OCI-LY7 (cell line): ENCODE data around the gene S100A9. TPM values are rescaled to one million over a fixed set of nuclear protein-coding genes. Genes with fewer than 3 reads are reported as not detected.
"Not testable (repeated sequence)": the region's sequence is repeated elsewhere in the genome, so short reads cannot be mapped to it uniquely, and the experiment has no call there.

Source experiments
- BruUV-seq: library from RNA; stranded (reverse); fragments of 400-500 nt; replicated peaks from 2 replicates; lab custom pipeline; 2021; lab: Mats Ljungman, UMichigan
- CTCF ChIA-PET: fragments of 300-600 bp; sonication (Branson Sonifier 250); formaldehyde crosslinking; loops from one replicate; lab custom pipeline; 2022; ENCODE audit warnings: antibody characterized with exemption; ENCODE audit not compliant: unreplicated experiment; lab: Charles Lee
- POLR2A ChIA-PET: fragments of 300-600 bp; sonication (Branson Sonifier 250); formaldehyde crosslinking; loops from one replicate; lab custom pipeline; 2022; ENCODE audit warnings: antibody characterized with exemption; lab: Charles Lee
- DNase-seq: peaks from one replicate; pipeline ENCODE4 v3.0.0-alpha.2; 2015; ENCODE audit warnings: low spot score
- H2AFZ ChIP-seq: fragments of 200-600 bp; sonication (generic), shearing (Covaris generic); 2 replicates; pipeline ENCODE4 v1.6.1; 2014; ENCODE audit warnings: mild to moderate bottlenecking, antibody characterized with exemption, low read length, moderate library complexity
- H3K27ac ChIP-seq: fragments of 200-600 bp; sonication (generic); 2 replicates; pipeline ENCODE4 v1.5.1; 2014; ENCODE audit warnings: mixed run types, low read depth, mild to moderate bottlenecking, moderate library complexity, low read length, inconsistent platforms; ENCODE audit not compliant: poor library complexity, severe bottlenecking
- H3K36me3 ChIP-seq: fragments of 200-600 bp; sonication (generic); 2 replicates; pipeline ENCODE4 v1.6.1; 2014; ENCODE audit warnings: mild to moderate bottlenecking, antibody characterized with exemption, low read length, moderate library complexity, mixed read lengths; ENCODE audit not compliant: insufficient read depth
- H3K4me1 ChIP-seq: fragments of 200-600 bp; sonication (generic); 2 replicates; pipeline ENCODE4 v1.5.1; 2014; ENCODE audit warnings: mild to moderate bottlenecking, low read length; ENCODE audit not compliant: insufficient read depth, poor library complexity, severe bottlenecking
- H3K4me2 ChIP-seq: fragments of 200-600 bp; sonication (generic); 2 replicates; pipeline ENCODE4 v1.6.1; 2014; ENCODE audit warnings: mild to moderate bottlenecking, low read length
- H3K4me3 ChIP-seq: fragments of 200-600 bp; sonication (generic); 2 replicates; pipeline ENCODE4 v1.5.1; 2014; ENCODE audit warnings: mild to moderate bottlenecking, low read depth, low read length; ENCODE audit not compliant: poor library complexity, severe bottlenecking
- H3K79me2 ChIP-seq: fragments of 200-600 bp; sonication (generic); 2 replicates; pipeline ENCODE4 v1.6.1; 2016; ENCODE audit warnings: low read depth, mild to moderate bottlenecking, low read length, moderate library complexity, mixed read lengths; ENCODE audit not compliant: insufficient read depth
- H3K9me2 ChIP-seq: fragments of 200-600 bp; sonication (generic); 2 replicates; pipeline ENCODE4 v1.6.1; 2016; ENCODE audit warnings: mild to moderate bottlenecking, low read length, mixed read lengths; ENCODE audit not compliant: insufficient read depth
- H3K9me3 ChIP-seq: fragments of 200-600 bp; sonication (generic); 2 replicates; pipeline ENCODE4 v1.6.1; 2014; ENCODE audit warnings: mild to moderate bottlenecking, mixed run types, low read length, mixed read lengths
- H4K20me1 ChIP-seq: fragments of 200-600 bp; sonication (generic); 2 replicates; pipeline ENCODE4 v1.6.1; 2014; ENCODE audit warnings: mild to moderate bottlenecking, antibody characterized with exemption, low read length, moderate library complexity, mixed read lengths; ENCODE audit not compliant: insufficient read depth
- CTCF ChIP-seq: fragments of 200-600 bp; sonication (generic); conservative IDR thresholded peaks from 2 replicates; pipeline ENCODE4 v1.5.1; 2014; ENCODE audit warnings: mild to moderate bottlenecking, antibody characterized with exemption, low read length, moderate library complexity, mixed read lengths
- EZH2phosphoT487 ChIP-seq: fragments of 200-600 bp; sonication (generic); IDR thresholded peaks from 2 replicates; pipeline ENCODE4 v1.6.1; 2018; ENCODE audit warnings: low read depth, borderline replicate concordance, mild to moderate bottlenecking, mixed run types, antibody characterized with exemption, low read length, moderate library complexity, mixed read lengths
- intact Hi-C: fragments of 100-400 bp; cut with micrococcal nuclease; formaldehyde crosslinking; loops from one replicate; pipeline ENCODE4 v1.10.0; 2022; ENCODE audit not compliant: unreplicated experiment
- total RNA-seq, 2 experiments: library from RNA; depleted of rRNA in 1 of 2; stranded (reverse); fragments of >200 nt in 1 of 2; shearing (Covaris generic) in 1 of 2; gene quantifications; 2 replicates each; pipeline ENCODE4 v1.2.3, GENCODE V29; 2014 to 2022

Gene S100A9
- total RNA-seq, 2 experiments from 2014 or later: not detected

GRCh38 chr1:153313288-153313687 is 44.4 kb upstream of the S100A9 start:
- BruUV-seq: no TSS peak
- no peak for DNase-seq

GRCh38 chr1:153314388-153314787 is 43.3 kb upstream of the S100A9 start:
- H3K9me2 ChIP-seq, CTCF ChIA-PET, POLR2A ChIA-PET, H3K36me3 ChIP-seq, BruUV-seq, H3K79me2 ChIP-seq, DNase-seq, H3K4me2 ChIP-seq, H3K4me3 ChIP-seq, H3K9me3 ChIP-seq, H3K4me1 ChIP-seq, H3K27ac ChIP-seq, H4K20me1 ChIP-seq, intact Hi-C loops, H2AFZ ChIP-seq: not testable (repeated sequence)

More at GRCh38 chr1:153313288-153313687, 44.4 kb upstream of the S100A9 start:
- no peak overlapping the region for H3K4me2 ChIP-seq
- no peak overlapping the region for H3K27ac ChIP-seq
- ChIA-PET CTCF (no interaction called here), POLR2A (no interaction called here)
- no peak overlapping the region for H2AFZ ChIP-seq
- no peaks in the 10 kb centered on the region for H3K9me2 ChIP-seq
- H3K4me3 ChIP-seq: no peak overlapping the region
- TF ChIP-seq EZH2phosphoT487: no peak
- TF ChIP-seq CTCF: no peak
- no peaks in the 10 kb centered on the region for H3K9me3 ChIP-seq
- no peaks in the 10 kb centered on the region for H3K4me1 ChIP-seq
- intact Hi-C loops: no loop called here
- no peaks in the 10 kb centered on the region for H3K79me2 ChIP-seq
- H4K20me1 ChIP-seq: no peaks in the 10 kb centered on the region
- no peaks in the 10 kb centered on the region for H3K36me3 ChIP-seq

- DNase-seq, H3K79me2 ChIP-seq, H3K4me3 ChIP-seq, H3K4me2 ChIP-seq, H3K27ac ChIP-seq, CTCF ChIA-PET, H3K4me1 ChIP-seq, H4K20me1 ChIP-seq, intact Hi-C loops, H3K36me3 ChIP-seq, H3K9me2 ChIP-seq, H3K9me3 ChIP-seq, POLR2A ChIA-PET, BruUV-seq, H2AFZ ChIP-seq: not testable (repeated sequence)
Observed at GRCh38 chr1:153316013-153316412, 41.6 kb upstream of the S100A9 start.

- H3K4me3 ChIP-seq, DNase-seq, H3K27ac ChIP-seq, H3K4me2 ChIP-seq, H4K20me1 ChIP-seq, H3K9me3 ChIP-seq, POLR2A ChIA-PET, BruUV-seq, H3K79me2 ChIP-seq, H3K36me3 ChIP-seq, H3K9me2 ChIP-seq, CTCF ChIA-PET, intact Hi-C loops, H2AFZ ChIP-seq, H3K4me1 ChIP-seq: not testable (repeated sequence)
Observed at GRCh38 chr1:153318145-153318544, 39.5 kb upstream of the S100A9 start.
